ENCODE measurements around the gene FBN2. TPM values are rescaled to one million over a fixed set of nuclear protein-coding genes. Genes with fewer than 3 reads are reported as not detected.

The FBN2 gene
- total RNA-seq, 1 experiment from 2014 or later, result 0.42 TPM

DNA sequence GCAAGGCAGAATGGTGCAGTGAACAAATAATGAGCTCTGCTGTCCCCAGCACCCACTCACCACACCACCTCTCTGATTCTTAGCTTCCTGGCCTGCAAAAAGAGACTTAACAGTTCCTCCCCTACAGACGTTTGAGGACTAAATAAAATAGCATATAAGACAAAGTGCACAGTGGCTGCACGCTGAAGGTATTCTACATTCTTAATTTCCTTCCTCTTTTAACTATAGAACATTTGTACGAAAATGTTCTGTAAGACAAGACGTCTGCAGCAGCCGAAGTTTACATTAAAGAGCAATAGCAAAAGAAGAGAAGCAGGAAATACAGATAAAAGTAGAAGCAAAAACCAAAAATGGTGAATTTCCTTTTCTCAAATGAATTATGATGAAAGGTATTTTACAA, 15.7 kb downstream of the FBN2 start:
- intact Hi-C loops (cut with micrococcal nuclease), result no loop called here
- no TSS peak for BruUV-seq (replicated peaks)
- H3K9me2 ChIP-seq (ENCODE audit: insufficient read depth), result no peaks in the 10 kb centered on the region
- H3K27ac ChIP-seq (ENCODE audit: low read depth, low read length), result no peak overlapping the region
- POLR2A ChIA-PET, result no interaction called here
- no peaks in the 10 kb centered on the region for H3K79me2 ChIP-seq (ENCODE audit: insufficient read depth, low read length)
- no peak for TF ChIP-seq SIN3A (IDR thresholded peaks at IDR 0.05; ENCODE audit: low read depth)
- no peak for TF ChIP-seq ZNF274 (IDR thresholded peaks at IDR 0.05; ENCODE audit: low read depth, low read length)
- TF ChIP-seq EZH2phosphoT487 (IDR thresholded peaks at IDR 0.05; ENCODE audit: borderline replicate concordance), result no peak
- TF ChIP-seq JUND (IDR thresholded peaks at IDR 0.05), result no peak
- no peak for TF ChIP-seq POLR2A (IDR thresholded peaks at IDR 0.05; ENCODE audit: borderline replicate concordance, extremely low read depth, insufficient read depth, insufficient read length)
- no peak for TF ChIP-seq CBX3 (IDR thresholded peaks at IDR 0.05; ENCODE audit: low read depth)
- TF ChIP-seq, protein P1, sequence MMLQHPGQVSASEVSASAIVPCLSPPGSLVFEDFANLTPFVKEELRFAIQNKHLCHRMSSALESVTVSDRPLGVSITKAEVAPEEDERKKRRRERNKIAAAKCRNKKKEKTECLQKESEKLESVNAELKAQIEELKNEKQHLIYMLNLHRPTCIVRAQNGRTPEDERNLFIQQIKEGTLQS (IDR thresholded peaks at IDR 0.05), result no peak
- TF ChIP-seq EGR1 (IDR thresholded peaks at IDR 0.05; ENCODE audit: low read depth), result no peak
- TF ChIP-seq SP1 (IDR thresholded peaks at IDR 0.05; ENCODE audit: low read depth), result no peak
- TF ChIP-seq, protein P2, sequence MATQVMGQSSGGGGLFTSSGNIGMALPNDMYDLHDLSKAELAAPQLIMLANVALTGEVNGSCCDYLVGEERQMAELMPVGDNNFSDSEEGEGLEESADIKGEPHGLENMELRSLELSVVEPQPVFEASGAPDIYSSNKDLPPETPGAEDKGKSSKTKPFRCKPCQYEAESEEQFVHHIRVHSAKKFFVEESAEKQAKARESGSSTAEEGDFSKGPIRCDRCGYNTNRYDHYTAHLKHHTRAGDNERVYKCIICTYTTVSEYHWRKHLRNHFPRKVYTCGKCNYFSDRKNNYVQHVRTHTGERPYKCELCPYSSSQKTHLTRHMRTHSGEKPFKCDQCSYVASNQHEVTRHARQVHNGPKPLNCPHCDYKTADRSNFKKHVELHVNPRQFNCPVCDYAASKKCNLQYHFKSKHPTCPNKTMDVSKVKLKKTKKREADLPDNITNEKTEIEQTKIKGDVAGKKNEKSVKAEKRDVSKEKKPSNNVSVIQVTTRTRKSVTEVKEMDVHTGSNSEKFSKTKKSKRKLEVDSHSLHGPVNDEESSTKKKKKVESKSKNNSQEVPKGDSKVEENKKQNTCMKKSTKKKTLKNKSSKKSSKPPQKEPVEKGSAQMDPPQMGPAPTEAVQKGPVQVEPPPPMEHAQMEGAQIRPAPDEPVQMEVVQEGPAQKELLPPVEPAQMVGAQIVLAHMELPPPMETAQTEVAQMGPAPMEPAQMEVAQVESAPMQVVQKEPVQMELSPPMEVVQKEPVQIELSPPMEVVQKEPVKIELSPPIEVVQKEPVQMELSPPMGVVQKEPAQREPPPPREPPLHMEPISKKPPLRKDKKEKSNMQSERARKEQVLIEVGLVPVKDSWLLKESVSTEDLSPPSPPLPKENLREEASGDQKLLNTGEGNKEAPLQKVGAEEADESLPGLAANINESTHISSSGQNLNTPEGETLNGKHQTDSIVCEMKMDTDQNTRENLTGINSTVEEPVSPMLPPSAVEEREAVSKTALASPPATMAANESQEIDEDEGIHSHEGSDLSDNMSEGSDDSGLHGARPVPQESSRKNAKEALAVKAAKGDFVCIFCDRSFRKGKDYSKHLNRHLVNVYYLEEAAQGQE (IDR thresholded peaks at IDR 0.05; ENCODE audit: low read depth), result no peak
- TF ChIP-seq SRF (IDR thresholded peaks at IDR 0.05; ENCODE audit: low read depth), result no peak
- no peak for TF ChIP-seq FOSL1 (IDR thresholded peaks at IDR 0.05; ENCODE audit: low read depth)
- TF ChIP-seq RAD21 (IDR thresholded peaks at IDR 0.05; ENCODE audit: low read depth), result no peak
- TF ChIP-seq EZH2 (IDR thresholded peaks at IDR 0.05), result no peak
- TF ChIP-seq, protein P3, sequence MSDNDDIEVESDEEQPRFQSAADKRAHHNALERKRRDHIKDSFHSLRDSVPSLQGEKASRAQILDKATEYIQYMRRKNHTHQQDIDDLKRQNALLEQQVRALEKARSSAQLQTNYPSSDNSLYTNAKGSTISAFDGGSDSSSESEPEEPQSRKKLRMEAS (IDR thresholded peaks at IDR 0.05), result no peak
- TF ChIP-seq POLR2AphosphoS5 (IDR thresholded peaks at IDR 0.05; ENCODE audit: low read depth, low read length), result no peak
- TF ChIP-seq ELF1 (IDR thresholded peaks at IDR 0.05; ENCODE audit: borderline replicate concordance, low read depth), result no peak
- no peak for TF ChIP-seq TCF7L2 (IDR thresholded peaks at IDR 0.05; ENCODE audit: borderline replicate concordance, extremely low read depth, insufficient read depth, insufficient read length)
- RAD21 ChIA-PET (ENCODE audit: low non-redundant PET in 1 of 2, low total read pairs in 2 of 2, uncharacterized antibody in 2 of 2, unreplicated experiment in 2 of 2), result no interaction called here
- H4K20me1 ChIP-seq (ENCODE audit: insufficient read depth), result no peaks in the 10 kb centered on the region
- no peak overlapping the region for H3K4me2 ChIP-seq (ENCODE audit: low read length)
- no peak for ATAC-seq
- no peaks in the 10 kb centered on the region for H3K4me1 ChIP-seq (ENCODE audit: control insufficient read depth in 1 of 2, insufficient read depth in 2 of 2, low read length in 2 of 2)
- H3K9me3 ChIP-seq (ENCODE audit: control insufficient read depth in 1 of 2, insufficient read depth in 1 of 2, low read depth in 1 of 2, low read length in 2 of 2), result no peaks in the 10 kb centered on the region
- no peak overlapping the region for H3K4me3 ChIP-seq (replicated peaks in 1 of 2; ENCODE audit: low read depth in 1 of 2, low read length in 2 of 2)
- no peak overlapping the region for H3K9ac ChIP-seq (ENCODE audit: low read length)
- DNase-seq (ENCODE audit: low read depth, low spot score), result no peak
- CTCF ChIA-PET, result no interaction called here
- H2AFZ ChIP-seq (ENCODE audit: low read depth, low read length, poor library complexity, severe bottlenecking), result no peak overlapping the region
- no peaks in the 10 kb centered on the region for H3K27me3 ChIP-seq (ENCODE audit: insufficient read depth, low read length)
- no peaks in the 10 kb centered on the region for H3K36me3 ChIP-seq (ENCODE audit: control insufficient read depth in 1 of 2, insufficient read depth in 2 of 2, low read length in 2 of 2)
